Urothelium cell line (cell line): Measurements from ENCODE around the gene ZKSCAN1.
"Not testable (repeated sequence)": the region's sequence is repeated elsewhere in the genome, so short reads cannot be mapped to it uniquely, and the experiment has no call there.

Experiments
- DNase-seq: peaks from one replicate; pipeline ENCODE4 v3.0.0; 2011; ENCODE audit warnings: low spot score, mixed read lengths
- FAIRE-seq: peaks from 2 replicates; lab custom pipeline; 2011; peaks lifted over from hg19 to GRCh38; lab: Jason Lieb, UNC

Gene ZKSCAN1

GRCh38 chr7:100015232-100016214 is at the start of gene ZKSCAN1:
ZKSCAN1 (plus strand) TSS chr7:100015596; CDS start chr7:100023507, 7,911 bp downstream.
- DNase-seq (peak; percentile 99), FAIRE-seq (no peak)

- FAIRE-seq (no peak), DNase-seq (no peak)
Measured at GRCh38 chr7:99969298-99969697, 46.1 kb upstream of the ZKSCAN1 start.

GRCh38 chr7:99969813-99970212 is 45.6 kb upstream of the ZKSCAN1 start:
- not testable (repeated sequence) for FAIRE-seq, DNase-seq

- no peak for FAIRE-seq
- DNase-seq: no peak
Measured at GRCh38 chr7:99971242-99971641, 44.2 kb upstream of the ZKSCAN1 start.

GRCh38 chr7:99973817-99974216 is 41.6 kb upstream of the ZKSCAN1 start:
- not testable (repeated sequence) for DNase-seq, FAIRE-seq

GRCh38 chr7:99974681-99975080 is 40.7 kb upstream of the ZKSCAN1 start:
- DNase-seq: no peak
- no peak for FAIRE-seq

GRCh38 chr7:99975782-99976521 is 39.4 kb upstream of the ZKSCAN1 start, which contains the start of gene AZGP1:
AZGP1 (minus strand) TSS chr7:99976031; CDS start chr7:99976020, 11 bp downstream.
- DNase-seq (no peak), FAIRE-seq (no peak)

GRCh38 chr7:99976626-99977025 is 38.8 kb upstream of the ZKSCAN1 start:
- FAIRE-seq (no peak), DNase-seq (no peak)

- DNase-seq: not testable (repeated sequence)
- peak; percentile 13 for FAIRE-seq
Measured at GRCh38 chr7:99979814-99980225, 35.6 kb upstream of the ZKSCAN1 start.

GRCh38 chr7:99980448-99980872 is 34.9 kb upstream of the ZKSCAN1 start:
- not testable (repeated sequence) for FAIRE-seq, DNase-seq

- not testable (repeated sequence) for DNase-seq, FAIRE-seq
Measured at GRCh38 chr7:99981066-99981465, 34.3 kb upstream of the ZKSCAN1 start.

GRCh38 chr7:99984593-99984992 is 30.8 kb upstream of the ZKSCAN1 start:
- FAIRE-seq (no peak), DNase-seq (no peak)

GRCh38 chr7:99987306-99987705 is 28.1 kb upstream of the ZKSCAN1 start:
- FAIRE-seq, DNase-seq: not testable (repeated sequence)

GRCh38 chr7:99987846-99988245 is 27.6 kb upstream of the ZKSCAN1 start:
- no peak for FAIRE-seq
- DNase-seq: no peak

- FAIRE-seq (no peak), DNase-seq (no peak)
Measured at GRCh38 chr7:99990460-99990852, 24.9 kb upstream of the ZKSCAN1 start.

GRCh38 chr7:99991543-99991942 is 23.9 kb upstream of the ZKSCAN1 start:
- FAIRE-seq, DNase-seq: not testable (repeated sequence)

- DNase-seq (no peak), FAIRE-seq (no peak)
Measured at GRCh38 chr7:99992330-99993038, 22.9 kb upstream of the ZKSCAN1 start.

GRCh38 chr7:99994819-99995218 is 20.6 kb upstream of the ZKSCAN1 start:
- FAIRE-seq (no peak), DNase-seq (no peak)

GRCh38 chr7:99996755-99997544 is 18.4 kb upstream of the ZKSCAN1 start:
- DNase-seq: no peak
- no peak for FAIRE-seq
